GM10266 (cell line): ENCODE data around the gene CHP1.
"Not testable (repeated sequence)": the region's sequence is repeated elsewhere in the genome, so short reads cannot be mapped to it uniquely, and the experiment has no call there.

ENCODE experiments used
- DNase-seq: peaks from one replicate; pipeline ENCODE4 v3.0.0; 2012; ENCODE audit errors: extremely low spot score
- CTCF ChIP-seq: IDR thresholded peaks from 2 replicates; pipeline ENCODE4 v1.5.1; 2012; ENCODE audit warnings: mild to moderate bottlenecking, low read depth; ENCODE audit not compliant: control insufficient read depth, insufficient read depth; ENCODE audit errors: missing control alignments

The CHP1 gene

DNA sequence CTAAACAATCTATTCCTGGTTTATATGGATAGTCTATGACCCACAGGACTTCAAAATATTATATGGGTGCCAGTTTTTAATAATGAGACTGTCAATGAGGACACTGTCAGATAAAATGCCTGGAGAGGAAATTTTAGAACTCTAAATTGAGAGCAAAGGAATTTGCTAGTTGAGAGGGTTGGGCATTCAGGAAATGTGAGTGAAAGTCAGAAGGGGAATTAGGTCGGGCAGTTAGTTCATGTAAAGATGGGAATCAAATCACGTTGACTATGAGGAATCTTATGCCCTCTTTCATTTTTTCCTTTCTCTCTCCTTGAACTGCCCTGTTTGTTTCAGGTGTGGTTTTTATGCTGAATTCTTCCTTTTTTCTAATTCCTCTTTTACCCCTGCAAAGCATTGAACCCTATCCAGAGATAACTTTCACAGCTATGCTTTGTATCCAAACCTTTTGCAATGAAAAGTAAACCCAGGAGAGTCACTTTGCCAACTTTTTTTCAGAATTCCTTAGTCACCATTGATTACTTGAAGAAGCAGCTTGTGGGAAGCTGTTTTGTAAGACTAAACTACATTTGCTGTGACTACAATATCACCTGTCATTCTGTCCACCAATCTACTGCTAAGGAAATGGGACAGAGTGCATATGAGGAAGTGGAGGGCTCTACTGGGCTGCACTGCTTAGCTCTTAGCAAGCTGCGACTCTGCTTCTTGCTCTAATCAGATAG is 27.8 kb downstream of the CHP1 start:
- peak; percentile 21 for DNase-seq
- no peak for TF ChIP-seq CTCF

GRCh38 chr15:41259546-41260189 is 28.6 kb downstream of the CHP1 start:
- no peak for TF ChIP-seq CTCF
- DNase-seq = no peak

GRCh38 chr15:41260924-41261323 is 29.9 kb downstream of the CHP1 start:
- DNase-seq = not testable (repeated sequence)

- TF ChIP-seq CTCF = no peak
- DNase-seq = no peak
Observed at GRCh38 chr15:41262571-41262970, 31.5 kb downstream of the CHP1 start.

- DNase-seq = no peak
- TF ChIP-seq CTCF = no peak
Observed at GRCh38 chr15:41263891-41264351, 32.9 kb downstream of the CHP1 start.

DNA sequence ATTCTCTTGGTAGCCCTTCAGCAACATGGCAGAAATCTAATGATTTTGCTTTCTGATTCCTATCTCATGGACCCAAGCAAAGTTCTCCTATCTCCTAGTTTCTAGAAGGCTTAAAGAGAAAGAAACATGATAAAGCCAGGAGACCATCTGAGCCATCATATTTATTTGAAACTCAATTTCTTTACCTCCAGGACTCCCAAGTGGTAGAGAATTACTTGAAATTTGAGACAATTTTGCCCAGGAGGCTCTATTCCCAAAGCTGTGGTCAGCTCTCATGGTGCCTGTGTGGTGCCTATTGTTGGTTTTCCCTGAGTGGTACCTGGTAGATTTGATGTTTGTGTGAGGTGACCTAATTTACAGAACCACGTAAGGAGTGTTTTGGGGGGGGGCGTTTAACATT is 38.8 kb downstream of the CHP1 start:
- DNase-seq = no peak
- no peak for TF ChIP-seq CTCF

DNA sequence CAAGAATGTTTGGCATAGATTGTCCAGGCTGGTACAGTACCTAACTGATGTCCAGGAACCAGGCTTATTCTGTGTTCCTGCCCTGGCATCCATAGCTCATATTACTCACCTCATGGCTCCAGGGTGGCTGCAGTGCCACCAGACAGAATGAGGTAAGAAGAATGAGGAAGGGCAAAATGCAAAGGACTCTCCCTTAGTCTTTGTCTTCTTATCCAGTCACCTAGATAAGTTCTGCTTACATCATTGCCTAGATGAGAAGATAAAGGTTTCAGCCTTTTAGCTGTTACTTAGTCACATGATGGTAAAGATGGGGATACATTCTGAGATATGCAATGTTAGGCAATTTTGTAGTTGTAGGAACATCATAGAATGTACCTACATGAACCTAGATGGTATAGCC is 45.8 kb downstream of the CHP1 start:
- DNase-seq = no peak
- TF ChIP-seq CTCF = no peak
